Neural cell (in vitro differentiated cells): ENCODE data around the gene STX18.

ENCODE experiments used
- EP300 ChIP-seq: fragments of 450-650 bp; conservative IDR thresholded peaks from 2 replicates; pipeline ENCODE4 v1.6.1; 2014; ENCODE audit warnings: antibody characterized with exemption, mild to moderate bottlenecking, moderate library complexity; ENCODE audit not compliant: poor library complexity, severe bottlenecking
- EZH2 ChIP-seq: fragments of 200-600, 300-800 bp; shearing (Covaris generic), sonication (generic); IDR thresholded peaks from 2 replicates; pipeline ENCODE4 v1.6.1; 2014; ENCODE audit warnings: antibody characterized with exemption, low read length, borderline replicate concordance, mild to moderate bottlenecking; ENCODE audit not compliant: insufficient read depth, poor library complexity, severe bottlenecking
- MXI1 ChIP-seq: fragments of 450-650 bp; conservative IDR thresholded peaks from 2 replicates; pipeline ENCODE4 v1.6.1; 2014; ENCODE audit warnings: antibody characterized with exemption, mild to moderate bottlenecking; ENCODE audit not compliant: poor library complexity, severe bottlenecking
- POLR2AphosphoS5 ChIP-seq: IDR thresholded peaks from 2 replicates; pipeline ENCODE4 v1.6.1; 2012
- RAD21 ChIP-seq: fragments of 450-650 bp; conservative IDR thresholded peaks from 2 replicates; pipeline ENCODE4 v1.6.1; 2014; ENCODE audit warnings: antibody characterized with exemption, mild to moderate bottlenecking, moderate library complexity
- SMC3 ChIP-seq: fragments of 450-650 bp; conservative IDR thresholded peaks from 2 replicates; pipeline ENCODE4 v1.6.1; 2014; ENCODE audit warnings: antibody characterized with exemption, mild to moderate bottlenecking, moderate library complexity; ENCODE audit not compliant: poor library complexity
- TF ChIP-seq, protein P1 (sequence below): fragments of 450-650 bp; IDR thresholded peaks from 2 replicates; pipeline ENCODE4 v1.5.1; 2014; ENCODE audit warnings: antibody characterized with exemption, mild to moderate bottlenecking, moderate library complexity; ENCODE audit not compliant: poor library complexity, severe bottlenecking
- TF ChIP-seq, protein P2 (sequence below): IDR thresholded peaks from 2 replicates; pipeline ENCODE4 v1.6.1; 2012; ENCODE audit warnings: borderline replicate concordance

DNA sequence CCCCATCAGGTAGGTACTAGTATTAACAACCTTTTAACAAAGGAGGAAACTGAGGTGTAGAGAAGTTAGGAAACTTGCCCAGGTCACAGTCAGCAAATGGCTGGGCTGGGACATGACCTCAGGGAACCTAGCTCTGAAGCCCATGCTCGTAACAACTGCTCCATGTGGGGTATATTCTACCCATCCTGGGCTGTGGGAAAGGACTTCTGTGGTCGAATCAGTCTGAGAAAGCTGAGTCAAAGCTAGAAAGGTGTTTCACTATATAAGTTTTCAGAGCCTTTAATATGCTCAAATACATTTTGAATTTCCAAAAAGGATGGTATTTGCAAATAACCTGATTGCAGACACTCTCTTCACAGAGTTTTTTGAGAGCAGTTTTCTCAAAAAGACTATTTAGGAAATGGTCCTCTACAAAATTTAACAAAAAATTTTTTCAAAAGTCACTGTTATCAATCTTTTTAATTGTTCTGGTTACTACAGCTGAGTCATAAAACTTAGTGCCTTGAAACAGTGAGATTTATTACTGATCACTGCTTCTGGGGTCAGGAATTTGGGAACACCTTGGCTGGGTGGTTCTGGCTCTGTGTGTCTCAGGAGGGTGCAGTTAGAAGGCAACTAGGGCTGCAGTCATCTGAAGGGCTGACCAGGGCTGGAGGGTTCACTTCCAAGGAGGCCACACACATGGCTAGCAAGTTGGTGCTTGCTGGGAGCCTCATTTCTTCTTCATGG, 101.4 kb downstream of the STX18 start:
- TF ChIP-seq, protein P1, sequence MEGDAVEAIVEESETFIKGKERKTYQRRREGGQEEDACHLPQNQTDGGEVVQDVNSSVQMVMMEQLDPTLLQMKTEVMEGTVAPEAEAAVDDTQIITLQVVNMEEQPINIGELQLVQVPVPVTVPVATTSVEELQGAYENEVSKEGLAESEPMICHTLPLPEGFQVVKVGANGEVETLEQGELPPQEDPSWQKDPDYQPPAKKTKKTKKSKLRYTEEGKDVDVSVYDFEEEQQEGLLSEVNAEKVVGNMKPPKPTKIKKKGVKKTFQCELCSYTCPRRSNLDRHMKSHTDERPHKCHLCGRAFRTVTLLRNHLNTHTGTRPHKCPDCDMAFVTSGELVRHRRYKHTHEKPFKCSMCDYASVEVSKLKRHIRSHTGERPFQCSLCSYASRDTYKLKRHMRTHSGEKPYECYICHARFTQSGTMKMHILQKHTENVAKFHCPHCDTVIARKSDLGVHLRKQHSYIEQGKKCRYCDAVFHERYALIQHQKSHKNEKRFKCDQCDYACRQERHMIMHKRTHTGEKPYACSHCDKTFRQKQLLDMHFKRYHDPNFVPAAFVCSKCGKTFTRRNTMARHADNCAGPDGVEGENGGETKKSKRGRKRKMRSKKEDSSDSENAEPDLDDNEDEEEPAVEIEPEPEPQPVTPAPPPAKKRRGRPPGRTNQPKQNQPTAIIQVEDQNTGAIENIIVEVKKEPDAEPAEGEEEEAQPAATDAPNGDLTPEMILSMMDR: no peak
- TF ChIP-seq EZH2 (no peak), POLR2AphosphoS5 (no peak), MXI1 (no peak), EP300 (no peak), SMC3 (no peak), RAD21 (no peak)
- TF ChIP-seq, protein P2, sequence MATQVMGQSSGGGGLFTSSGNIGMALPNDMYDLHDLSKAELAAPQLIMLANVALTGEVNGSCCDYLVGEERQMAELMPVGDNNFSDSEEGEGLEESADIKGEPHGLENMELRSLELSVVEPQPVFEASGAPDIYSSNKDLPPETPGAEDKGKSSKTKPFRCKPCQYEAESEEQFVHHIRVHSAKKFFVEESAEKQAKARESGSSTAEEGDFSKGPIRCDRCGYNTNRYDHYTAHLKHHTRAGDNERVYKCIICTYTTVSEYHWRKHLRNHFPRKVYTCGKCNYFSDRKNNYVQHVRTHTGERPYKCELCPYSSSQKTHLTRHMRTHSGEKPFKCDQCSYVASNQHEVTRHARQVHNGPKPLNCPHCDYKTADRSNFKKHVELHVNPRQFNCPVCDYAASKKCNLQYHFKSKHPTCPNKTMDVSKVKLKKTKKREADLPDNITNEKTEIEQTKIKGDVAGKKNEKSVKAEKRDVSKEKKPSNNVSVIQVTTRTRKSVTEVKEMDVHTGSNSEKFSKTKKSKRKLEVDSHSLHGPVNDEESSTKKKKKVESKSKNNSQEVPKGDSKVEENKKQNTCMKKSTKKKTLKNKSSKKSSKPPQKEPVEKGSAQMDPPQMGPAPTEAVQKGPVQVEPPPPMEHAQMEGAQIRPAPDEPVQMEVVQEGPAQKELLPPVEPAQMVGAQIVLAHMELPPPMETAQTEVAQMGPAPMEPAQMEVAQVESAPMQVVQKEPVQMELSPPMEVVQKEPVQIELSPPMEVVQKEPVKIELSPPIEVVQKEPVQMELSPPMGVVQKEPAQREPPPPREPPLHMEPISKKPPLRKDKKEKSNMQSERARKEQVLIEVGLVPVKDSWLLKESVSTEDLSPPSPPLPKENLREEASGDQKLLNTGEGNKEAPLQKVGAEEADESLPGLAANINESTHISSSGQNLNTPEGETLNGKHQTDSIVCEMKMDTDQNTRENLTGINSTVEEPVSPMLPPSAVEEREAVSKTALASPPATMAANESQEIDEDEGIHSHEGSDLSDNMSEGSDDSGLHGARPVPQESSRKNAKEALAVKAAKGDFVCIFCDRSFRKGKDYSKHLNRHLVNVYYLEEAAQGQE: no peak
